Tibial artery (tissue), 4 donors: ENCODE results near the gene KCNQ1.

Experiments used
- DNase-seq, 2 donors: peaks; one replicate each; pipeline ENCODE4 v3.0.0-alpha.2; 2019
- H3K27ac ChIP-seq, 2 donors: fragments of 200-600 bp; sonication (generic) in 1 of 2; 1 replicate in 1 of 2; 2 replicates in 1 of 2; pipeline ENCODE4 v1.5.1; 2018 to 2019; ENCODE audit warnings: mild to moderate bottlenecking in 1 of 2
- H3K27me3 ChIP-seq, 2 donors: fragments of 200-600 bp; sonication (generic) in 1 of 2; one replicate each; pipeline versions ENCODE4 v1.5.1 to v1.6.0; 2016 to 2019
- H3K36me3 ChIP-seq, 3 donors: fragments of 200-600 bp; sonication (generic) in 2 of 3; one replicate each; pipeline ENCODE4 v1.5.1; 2016 to 2019; ENCODE audit warnings: mild to moderate bottlenecking in 2 of 3
- H3K4me1 ChIP-seq, 4 donors: fragments of 200-600 bp; sonication (generic) in 2 of 4; 1 replicate in 3 of 4; 2 replicates in 1 of 4; pipeline ENCODE4 v1.5.1; 2016 to 2019
- H3K4me3 ChIP-seq, 2 donors: fragments of 200-600 bp; sonication (generic) in 1 of 2; 1 replicate in 1 of 2; 2 replicates in 1 of 2; pipeline ENCODE4 v1.5.1; 2018 to 2019; ENCODE audit warnings: mild to moderate bottlenecking in 2 of 2
- H3K9me3 ChIP-seq, 3 donors: fragments of 200-600 bp; sonication (generic) in 1 of 3; one replicate each; pipeline ENCODE4 v1.5.1; 2016 to 2019
- CTCF ChIP-seq, 2 experiments: fragments of 200-600 bp in 1 of 2; fragments of 450-650 bp in 1 of 2; IDR thresholded peaks; one replicate each; pipeline ENCODE4 v1.5.1; 2017 to 2019; ENCODE audit warnings: antibody characterized with exemption in 2 of 2, mild to moderate bottlenecking in 1 of 2, moderate library complexity in 1 of 2
- intact Hi-C: fragments of 100-400 bp; cut with DNase I; formaldehyde crosslinking; loops from one replicate; pipeline ENCODE4 v1.15.0; 2023; ENCODE audit warnings: low total_unique reads

Gene KCNQ1

DNA sequence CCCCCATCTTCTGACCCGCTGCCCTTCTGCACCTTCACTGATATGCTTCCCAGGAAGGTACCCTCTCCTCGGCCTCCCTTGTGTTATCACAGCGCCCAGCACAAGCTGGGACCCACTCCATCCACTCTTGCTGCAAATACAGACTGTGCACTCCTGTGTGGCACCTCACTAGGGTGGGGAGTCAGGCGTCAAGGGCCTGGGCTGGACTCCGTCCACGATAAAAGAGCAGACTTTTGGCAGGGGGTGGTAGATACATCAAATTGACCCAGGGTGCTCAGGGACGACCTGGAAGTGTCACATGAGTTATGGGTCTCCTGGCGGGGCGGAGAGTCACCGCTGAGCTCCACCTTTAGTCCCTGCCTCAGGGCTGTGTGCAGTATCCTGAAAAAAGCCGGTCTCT, 1.4 kb upstream of the KCNQ1 start:
- Histone ChIP-seq H3K27me3 (peaks cover 0 to 75% of the 10 kb centered on the region in 2 donors), H3K4me1 (peaks cover 0 to 22% (median 7%) of the 10 kb centered on the region in 4 donors), H3K36me3 (no peaks in the 10 kb centered on the region), H3K27ac (no peak overlapping the region), H3K9me3 (no peaks in the 10 kb centered on the region), H3K4me3 (no peak overlapping the region)
- TF ChIP-seq CTCF (IDR thresholded peaks at IDR 0.05): no peak
- peak in 1 of 2 donors; percentile 51 for DNase-seq
- intact Hi-C loops: no loop called here

- TF ChIP-seq CTCF (IDR thresholded peaks at IDR 0.05): no peak
- DNase-seq: peak in 1 of 2 donors; percentile 63
- intact Hi-C loops: no loop called here
- Histone ChIP-seq H3K27me3 (peaks cover 0 to 82% of the 10 kb centered on the region in 2 donors), H3K9me3 (no peaks in the 10 kb centered on the region), H3K4me1 (peaks cover 0 to 22% (median 7%) of the 10 kb centered on the region in 4 donors), H3K27ac (no peak within 1 kb of the TSS), H3K4me3 (peak within 1 kb of the TSS; percentile 31 to 37), H3K36me3 (no peaks in the 10 kb centered on the region)
These were observed 657 bp upstream of the KCNQ1 start, which contains the start of gene TRPM5 for GRCh38 chr11:2443881-2444820. Gene TRPM5 (minus strand): TSS chr11:2444514. CDS start chr11:2423036, 21,478 bp downstream.

- no peak for TF ChIP-seq CTCF (IDR thresholded peaks at IDR 0.05)
- no peak for DNase-seq
- intact Hi-C loops: no loop called here
- Histone ChIP-seq H3K36me3 (no peaks in the 10 kb centered on the region), H3K9me3 (no peaks in the 10 kb centered on the region), H3K27me3 (peaks cover 0 to 86% of the 10 kb centered on the region in 2 donors), H3K4me1 (peaks cover 0 to 22% (median 7%) of the 10 kb centered on the region in 4 donors), H3K4me3 (peak overlapping the region; percentile 31 to 37), H3K27ac (no peak overlapping the region)
These were observed 1.1 kb downstream of the KCNQ1 start for GRCh38 chr11:2445746-2446551.

DNA sequence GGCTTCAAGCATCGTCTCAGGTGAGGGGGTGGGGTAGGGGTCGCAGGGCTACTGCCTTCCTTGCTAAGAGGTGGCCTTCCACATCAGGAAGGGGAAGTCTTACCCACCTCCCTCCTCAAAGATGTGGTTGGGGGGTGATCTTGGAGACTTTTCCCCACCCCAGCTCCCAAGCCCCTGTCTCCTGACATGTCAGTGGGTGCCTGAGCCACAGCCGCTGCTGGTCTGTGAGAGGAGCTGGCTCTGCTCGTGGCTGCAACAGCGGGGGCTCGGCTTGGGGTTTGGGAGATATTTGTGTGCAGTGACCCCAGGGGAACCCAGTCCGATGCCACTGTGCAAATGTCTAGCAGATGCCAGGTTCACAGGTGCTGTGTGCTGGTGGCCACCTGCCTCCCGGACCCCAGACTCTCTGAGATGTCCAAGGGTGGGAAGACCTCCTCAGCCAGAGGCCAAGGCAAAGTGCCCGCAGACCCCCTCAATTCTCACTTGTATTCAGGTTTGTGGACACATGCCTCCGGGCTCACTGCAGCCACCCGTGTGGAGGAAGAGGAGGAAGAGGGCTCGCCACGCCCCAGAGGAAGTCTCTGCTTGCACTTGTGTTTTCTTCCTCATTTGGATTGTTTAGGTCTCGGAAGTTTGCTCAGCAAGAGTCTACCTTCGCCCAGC, 1.9 kb downstream of the KCNQ1 start:
- DNase-seq: peak in 1 of 2 donors; percentile 48
- no peak for TF ChIP-seq CTCF (IDR thresholded peaks at IDR 0.05)
- intact Hi-C loops: no loop called here
- Histone ChIP-seq H3K4me3 (no peak overlapping the region), H3K4me1 (peaks cover 0 to 22% (median 7%) of the 10 kb centered on the region in 4 donors), H3K27me3 (peaks cover 0 to 88% of the 10 kb centered on the region in 2 donors), H3K9me3 (no peaks in the 10 kb centered on the region), H3K27ac (no peak overlapping the region), H3K36me3 (no peaks in the 10 kb centered on the region)

GRCh38 chr11:2447253-2447950, 2.6 kb downstream of the KCNQ1 start:
- intact Hi-C loops: no loop called here
- no peak overlapping the region for H3K27ac ChIP-seq
- H3K4me3 ChIP-seq: no peak overlapping the region

More at GRCh38 chr11:2447253-2447950, 2.6 kb downstream of the KCNQ1 start:
- Histone ChIP-seq H3K9me3 (no peaks in the 10 kb centered on the region), H3K4me1 (peaks cover 0 to 22% (median 7%) of the 10 kb centered on the region in 4 donors), H3K27me3 (peaks cover 0 to 94% of the 10 kb centered on the region in 2 donors), H3K36me3 (no peaks in the 10 kb centered on the region)
- DNase-seq: no peak
- no peak for TF ChIP-seq CTCF (IDR thresholded peaks at IDR 0.05)
